ENCODE measurements around the gene LRPAP1. TPM values are rescaled to one million over a fixed set of nuclear protein-coding genes. Genes with fewer than 3 reads are reported as not detected.

Gene LRPAP1
- polyA plus RNA-seq, 1 donor (not counting 4 experiments of a cell fraction or from before 2014, with no cell fraction given): 121 TPM

DNA sequence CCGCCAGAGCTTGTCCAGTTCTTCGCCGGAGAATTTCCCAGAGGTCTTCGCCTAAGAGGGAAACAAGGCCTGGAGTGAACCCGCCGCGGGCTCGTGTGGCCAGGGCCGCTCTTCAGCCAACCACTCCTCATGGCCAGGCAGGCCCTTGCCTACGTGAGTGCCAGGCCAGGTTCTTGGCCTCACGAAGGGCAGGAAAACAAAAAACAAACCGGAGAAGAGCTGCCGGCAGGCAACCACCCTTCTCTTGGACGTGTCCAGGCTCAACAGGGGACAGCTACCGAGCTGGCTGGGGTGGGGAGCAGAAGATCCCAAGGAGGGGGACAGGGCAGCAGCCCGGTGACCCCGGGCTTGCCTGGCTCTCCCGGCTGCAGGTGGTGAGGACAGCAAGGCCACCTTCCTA lies 13.3 kb downstream of the LRPAP1 start:
- Histone ChIP-seq H3K9me3 (ENCODE audit: control insufficient read depth, low read depth, low read length) (no peaks in the 10 kb centered on the region), H3K4me1 (ENCODE audit: control insufficient read depth, extremely low read depth, insufficient read depth, low read length) (no peaks in the 10 kb centered on the region), H2AFZ (ENCODE audit: control insufficient read depth, low read length) (no peak overlapping the region), H3K9ac (ENCODE audit: control insufficient read depth, extremely low read depth, insufficient read depth, low read length) (no peak overlapping the region), H3K4me3 (ENCODE audit: control insufficient read depth in 2 of 3, extremely low read depth in 1 of 3, insufficient read depth in 2 of 3, low read depth in 1 of 3, low read length in 3 of 3) (no peak overlapping the region), H3K4me2 (ENCODE audit: control insufficient read depth, extremely low read depth, insufficient read depth, low read depth, low read length) (no peak overlapping the region), H3K79me2 (ENCODE audit: control insufficient read depth, insufficient read depth, low read length) (peaks cover under 1% of the 10 kb centered on the region), H3K36me3 (ENCODE audit: control insufficient read depth in 2 of 2, extremely low read depth in 1 of 2, insufficient read depth in 2 of 2, low read length in 2 of 2) (peaks cover 28 to 34% of the 10 kb centered on the region in 2 experiments), H3K9me1 (ENCODE audit: control insufficient read depth, extremely low read depth, insufficient read depth, low read length) (no peaks in the 10 kb centered on the region), H3K27ac (ENCODE audit: control insufficient read depth, insufficient read depth, low read length) (no peak overlapping the region), H4K20me1 (ENCODE audit: control insufficient read depth, extremely low read depth, insufficient read depth, low read length) (no peaks in the 10 kb centered on the region), H3K27me3 (ENCODE audit: control insufficient read depth, extremely low read depth, insufficient read depth, low read length) (no peaks in the 10 kb centered on the region)
- FAIRE-seq (no peak), DNase-seq (ENCODE audit: low read depth, low spot score) (no peak)
- dilution Hi-C loops (cut with MboI; ENCODE audit: extremely low pct_ligation_motif_present, low sequenced_read_pairs): no loop called here
- TF ChIP-seq EZH2 (IDR thresholded peaks at IDR 0.05; ENCODE audit: low read length): no peak
- TF ChIP-seq, protein P1, sequence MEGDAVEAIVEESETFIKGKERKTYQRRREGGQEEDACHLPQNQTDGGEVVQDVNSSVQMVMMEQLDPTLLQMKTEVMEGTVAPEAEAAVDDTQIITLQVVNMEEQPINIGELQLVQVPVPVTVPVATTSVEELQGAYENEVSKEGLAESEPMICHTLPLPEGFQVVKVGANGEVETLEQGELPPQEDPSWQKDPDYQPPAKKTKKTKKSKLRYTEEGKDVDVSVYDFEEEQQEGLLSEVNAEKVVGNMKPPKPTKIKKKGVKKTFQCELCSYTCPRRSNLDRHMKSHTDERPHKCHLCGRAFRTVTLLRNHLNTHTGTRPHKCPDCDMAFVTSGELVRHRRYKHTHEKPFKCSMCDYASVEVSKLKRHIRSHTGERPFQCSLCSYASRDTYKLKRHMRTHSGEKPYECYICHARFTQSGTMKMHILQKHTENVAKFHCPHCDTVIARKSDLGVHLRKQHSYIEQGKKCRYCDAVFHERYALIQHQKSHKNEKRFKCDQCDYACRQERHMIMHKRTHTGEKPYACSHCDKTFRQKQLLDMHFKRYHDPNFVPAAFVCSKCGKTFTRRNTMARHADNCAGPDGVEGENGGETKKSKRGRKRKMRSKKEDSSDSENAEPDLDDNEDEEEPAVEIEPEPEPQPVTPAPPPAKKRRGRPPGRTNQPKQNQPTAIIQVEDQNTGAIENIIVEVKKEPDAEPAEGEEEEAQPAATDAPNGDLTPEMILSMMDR (optimal IDR thresholded peaks at IDR 0.05 in 1 of 3, IDR thresholded peaks at IDR 0.05 in 1 of 3, conservative IDR thresholded peaks at IDR 0.05 in 1 of 3; ENCODE audit: extremely low read depth in 1 of 3, insufficient read depth in 2 of 3, low read length in 3 of 3): no peak

DNA sequence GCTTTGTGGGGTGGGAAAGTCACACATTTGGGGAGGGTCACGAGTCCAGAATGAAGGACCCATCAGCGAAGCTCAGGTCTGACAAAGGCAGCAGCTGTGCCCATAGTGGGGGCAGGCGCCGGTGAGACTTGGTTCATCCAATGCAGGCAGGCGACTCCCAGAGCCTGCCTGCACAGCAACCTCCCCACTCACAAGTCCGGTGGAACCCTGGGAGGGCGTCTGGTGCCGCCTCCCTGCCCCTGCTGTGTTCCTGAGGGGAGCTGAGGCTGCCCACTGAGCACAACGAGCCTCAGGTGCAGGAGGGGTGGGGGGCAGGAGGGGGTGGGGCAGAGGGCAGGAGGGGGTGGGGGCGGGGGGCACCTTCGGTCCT lies 13.7 kb downstream of the LRPAP1 start:
- H3K4me1 ChIP-seq (ENCODE audit: control insufficient read depth, extremely low read depth, insufficient read depth, low read length): no peaks in the 10 kb centered on the region
- dilution Hi-C loops (cut with MboI; ENCODE audit: extremely low pct_ligation_motif_present, low sequenced_read_pairs): no loop called here
- peaks cover 28 to 34% of the 10 kb centered on the region in 2 experiments for H3K36me3 ChIP-seq (ENCODE audit: control insufficient read depth in 2 of 2, extremely low read depth in 1 of 2, insufficient read depth in 2 of 2, low read length in 2 of 2)

More for the DNA sequence above, 13.7 kb downstream of the LRPAP1 start:
- Histone ChIP-seq H3K79me2 (ENCODE audit: control insufficient read depth, insufficient read depth, low read length) (no peaks in the 10 kb centered on the region), H4K20me1 (ENCODE audit: control insufficient read depth, extremely low read depth, insufficient read depth, low read length) (no peaks in the 10 kb centered on the region), H3K9me3 (ENCODE audit: control insufficient read depth, low read depth, low read length) (no peaks in the 10 kb centered on the region), H2AFZ (ENCODE audit: control insufficient read depth, low read length) (no peak overlapping the region), H3K9ac (ENCODE audit: control insufficient read depth, extremely low read depth, insufficient read depth, low read length) (no peak overlapping the region), H3K27ac (ENCODE audit: control insufficient read depth, insufficient read depth, low read length) (no peak overlapping the region), H3K9me1 (ENCODE audit: control insufficient read depth, extremely low read depth, insufficient read depth, low read length) (no peaks in the 10 kb centered on the region), H3K27me3 (ENCODE audit: control insufficient read depth, extremely low read depth, insufficient read depth, low read length) (no peaks in the 10 kb centered on the region), H3K4me2 (ENCODE audit: control insufficient read depth, extremely low read depth, insufficient read depth, low read depth, low read length) (no peak overlapping the region), H3K4me3 (ENCODE audit: control insufficient read depth in 2 of 3, extremely low read depth in 1 of 3, insufficient read depth in 2 of 3, low read depth in 1 of 3, low read length in 3 of 3) (no peak overlapping the region)
- DNase-seq (ENCODE audit: low read depth, low spot score): no peak
- TF ChIP-seq, protein P1 (optimal IDR thresholded peaks at IDR 0.05 in 1 of 3, IDR thresholded peaks at IDR 0.05 in 1 of 3, conservative IDR thresholded peaks at IDR 0.05 in 1 of 3; ENCODE audit: extremely low read depth in 1 of 3, insufficient read depth in 2 of 3, low read length in 3 of 3): no peak
- no peak for TF ChIP-seq EZH2 (IDR thresholded peaks at IDR 0.05; ENCODE audit: low read length)
- no peak for FAIRE-seq

Measured in keratinocyte (primary cell).